CD4-positive, alpha-beta T cell treated with Interleukin-4 for 4 hours (primary cell): ENCODE measurements around the gene CAMSAP3.
A peak's percentile ranks its signal among the peaks of the same experiment; 100 is the strongest.
"Not testable (repeated sequence)": the region's sequence is repeated elsewhere in the genome, so short reads cannot be mapped to it uniquely, and the experiment has no call there.

Source experiments
- DNase-seq: peaks from one replicate; pipeline ENCODE4 v3.0.0-alpha.2; 2020

CAMSAP3 gene

GRCh38 chr19:7636691-7637373, 41.2 kb downstream of the CAMSAP3 start, which contains the start of gene STXBP2:
Gene STXBP2, plus strand, starts transcription at chr19:7637110. Its CDS starts 40 bp downstream, at chr19:7637150.
- DNase-seq: peak; percentile 89

DNA sequence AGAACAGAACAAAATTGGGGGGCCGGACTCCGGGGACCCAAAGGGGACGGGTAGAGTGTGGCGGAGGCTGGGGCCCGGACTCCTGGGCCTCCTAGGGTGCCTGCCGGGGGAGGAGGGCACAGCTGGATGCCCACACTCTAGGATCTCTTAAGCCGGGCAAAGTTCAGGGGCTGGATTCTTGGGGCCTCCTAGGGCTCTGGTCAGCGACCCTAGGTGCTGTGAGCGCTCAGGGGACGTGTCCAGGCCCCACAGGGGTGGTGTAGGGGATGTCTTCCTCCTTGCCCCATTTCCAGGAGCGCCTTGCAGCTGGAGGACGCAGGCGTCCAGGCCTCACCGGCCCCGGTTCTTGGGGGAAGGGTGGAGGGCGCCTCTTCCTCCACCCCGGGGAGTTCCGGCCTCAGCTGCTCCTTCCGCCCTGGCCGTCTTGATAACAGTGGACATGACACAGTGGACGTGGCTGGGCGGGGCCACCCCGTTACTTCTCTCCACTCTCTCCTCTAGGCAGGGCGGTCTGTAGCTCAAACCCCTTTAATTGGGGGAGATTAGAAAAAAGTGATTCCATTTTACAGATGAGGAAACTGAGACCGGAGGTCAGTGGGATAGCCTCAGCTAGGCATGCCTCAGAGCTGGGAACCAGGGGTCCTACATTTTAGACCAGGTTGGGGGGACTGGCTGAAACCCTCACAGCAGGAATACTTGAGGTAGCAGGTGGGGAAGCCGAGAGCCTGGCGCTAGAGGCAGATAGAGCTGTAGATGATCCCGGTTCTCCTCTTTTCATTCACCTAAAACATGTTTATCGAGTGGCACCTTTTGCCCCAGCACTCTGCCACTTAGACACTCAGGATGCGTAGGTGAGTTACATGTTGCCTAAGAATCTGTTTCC, 42.0 kb downstream of the CAMSAP3 start:
- no peak for DNase-seq

GRCh38 chr19:7638802-7639465, 43.3 kb downstream of the CAMSAP3 start:
- DNase-seq: no peak

GRCh38 chr19:7639863-7640348, 44.2 kb downstream of the CAMSAP3 start:
- no peak for DNase-seq

DNA sequence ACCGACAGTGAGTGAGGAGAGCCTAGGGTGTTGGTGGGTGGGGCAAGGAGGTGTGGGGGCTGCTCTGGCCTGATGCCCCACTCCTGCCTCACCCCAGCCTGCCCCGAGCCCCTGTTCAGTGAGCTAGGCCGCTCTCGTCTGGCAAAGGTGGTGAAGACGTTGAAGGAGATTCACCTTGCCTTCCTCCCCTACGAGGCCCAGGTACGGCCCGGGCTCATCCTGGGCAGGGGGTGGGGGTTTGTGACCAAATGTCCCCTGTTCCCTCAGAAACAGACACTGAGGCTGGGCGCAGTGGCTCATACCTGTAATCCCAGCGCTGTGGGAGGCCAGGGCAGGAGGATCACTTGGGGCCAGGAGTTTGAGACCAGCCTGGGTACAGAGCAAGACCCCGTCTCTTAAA, 45.1 kb downstream of the CAMSAP3 start:
- DNase-seq: no peak

DNA sequence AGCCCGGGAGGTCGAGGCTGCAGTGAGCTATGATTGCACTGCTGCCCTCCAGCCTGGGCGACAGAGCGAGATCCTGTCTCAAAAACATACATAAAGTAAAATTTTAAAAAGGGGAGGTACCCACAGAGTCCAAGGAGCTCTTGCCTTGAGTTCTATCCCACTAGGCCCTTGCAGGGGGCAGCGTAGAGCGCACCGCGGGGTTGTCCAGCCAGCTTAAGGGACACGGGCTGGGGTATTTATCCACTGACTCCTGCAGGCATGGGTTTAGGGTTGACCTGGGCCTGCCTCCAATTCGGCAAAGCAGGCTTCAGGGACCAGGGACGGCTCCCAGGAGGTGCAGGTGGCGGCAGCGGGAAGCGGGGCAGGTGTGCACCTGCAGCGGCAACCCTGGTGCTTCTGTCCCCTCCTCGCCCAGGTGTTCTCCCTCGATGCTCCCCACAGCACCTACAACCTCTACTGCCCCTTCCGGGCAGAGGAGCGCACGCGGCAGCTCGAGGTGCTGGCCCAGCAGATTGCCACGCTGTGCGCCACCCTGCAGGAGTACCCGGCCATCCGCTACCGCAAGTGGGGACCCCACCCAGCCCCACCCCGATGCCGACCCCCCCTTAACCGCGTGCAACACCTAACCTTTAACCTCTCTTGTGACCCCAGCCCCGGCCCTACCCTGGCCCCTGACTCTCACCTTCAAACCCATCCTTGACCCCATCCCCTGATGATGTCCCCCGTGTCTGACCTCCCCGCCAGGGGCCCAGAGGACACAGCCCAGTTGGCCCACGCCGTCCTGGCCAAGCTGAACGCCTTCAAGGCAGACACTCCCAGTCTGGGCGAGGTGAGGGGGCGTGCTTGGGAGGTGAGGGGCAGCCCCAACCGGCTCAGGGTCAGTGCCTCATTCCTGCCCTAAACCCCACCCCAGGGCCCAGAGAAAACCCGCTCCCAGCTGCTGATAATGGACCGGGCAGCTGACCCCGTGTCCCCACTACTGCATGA, 45.9 kb downstream of the CAMSAP3 start:
- no peak for DNase-seq

DNA sequence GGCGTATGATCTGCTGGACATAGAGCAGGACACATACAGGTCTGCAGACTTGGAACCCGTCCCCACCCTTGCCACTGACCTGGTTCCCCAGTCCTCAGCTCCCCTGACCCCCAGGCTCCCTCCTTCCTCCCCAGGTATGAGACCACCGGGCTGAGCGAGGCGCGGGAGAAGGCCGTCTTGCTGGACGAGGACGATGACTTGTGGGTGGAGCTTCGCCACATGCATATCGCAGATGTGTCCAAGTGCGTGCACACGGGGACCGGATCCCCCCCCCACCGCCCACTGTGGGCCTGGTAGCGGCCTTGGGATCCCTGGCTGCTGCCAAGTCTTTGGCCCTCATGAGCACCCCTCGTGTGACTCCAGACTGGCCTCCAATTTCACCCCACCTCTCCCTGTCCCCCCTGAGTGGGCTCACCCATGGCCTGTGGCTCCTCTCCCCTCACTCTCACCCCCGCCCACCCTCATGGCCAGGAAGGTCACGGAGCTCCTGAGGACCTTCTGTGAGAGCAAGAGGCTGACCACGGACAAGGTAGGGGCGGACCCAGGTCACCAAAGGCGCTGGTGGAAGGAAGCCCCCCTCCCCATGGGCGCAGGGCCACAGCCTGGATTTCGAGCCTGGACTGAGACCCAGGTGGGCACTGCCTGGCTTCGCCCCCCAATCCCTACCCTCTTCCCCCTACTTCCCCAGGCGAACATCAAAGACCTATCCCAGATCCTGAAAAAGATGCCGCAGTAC, 46.8 kb downstream of the CAMSAP3 start:
- DNase-seq: no peak

GRCh38 chr19:7643031-7643415, 47.4 kb downstream of the CAMSAP3 start:
- DNase-seq: no peak

DNA sequence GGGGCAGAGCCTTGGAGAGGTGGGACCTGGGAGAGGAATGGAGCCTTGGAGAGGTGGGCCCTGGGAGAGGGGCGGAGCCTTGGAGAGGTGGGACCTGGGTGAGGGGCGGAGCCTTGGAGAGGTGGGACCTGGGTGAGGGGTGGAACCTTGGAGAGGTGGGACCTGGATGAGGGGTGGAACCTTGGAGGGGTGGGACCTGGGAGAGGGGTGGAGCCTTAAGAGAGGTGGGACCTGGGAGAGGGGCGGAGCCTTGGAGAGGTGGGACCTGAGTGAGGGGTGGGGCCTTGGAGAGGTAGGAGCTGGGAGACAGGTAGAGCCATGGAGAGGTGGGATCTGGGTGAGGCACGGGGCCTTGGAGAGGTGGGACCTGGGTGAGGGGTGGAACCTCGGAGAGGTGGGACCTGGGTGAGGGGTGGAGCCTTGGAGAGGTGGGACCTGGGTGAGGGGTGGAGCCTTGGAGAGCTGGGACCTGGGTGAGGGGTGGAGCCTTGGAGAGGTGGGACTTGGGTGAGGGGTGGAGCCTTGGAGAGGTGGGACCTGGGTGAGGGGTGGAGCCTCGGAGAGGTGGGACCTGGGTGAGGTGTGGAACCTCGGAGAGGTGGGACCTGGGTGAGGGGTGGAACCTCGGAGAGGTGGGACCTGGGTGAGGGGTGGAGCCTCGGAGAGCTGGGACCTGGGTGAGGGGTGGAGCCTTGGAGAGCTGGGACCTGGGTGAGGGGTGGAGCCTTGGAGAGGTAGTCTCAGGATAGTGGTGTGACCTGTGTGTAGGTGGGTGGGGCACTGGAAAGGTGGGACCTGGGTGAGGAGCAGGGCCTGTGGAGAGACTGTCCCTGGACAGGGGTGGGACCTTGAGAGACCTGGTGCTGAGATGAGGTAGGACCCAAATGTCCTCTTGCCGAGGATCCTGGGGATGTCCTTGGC, 48.2 kb downstream of the CAMSAP3 start:
- not testable (repeated sequence) for DNase-seq

GRCh38 chr19:7644550-7644877, 48.9 kb downstream of the CAMSAP3 start:
- no peak for DNase-seq

- DNase-seq: no peak
Observed at GRCh38 chr19:7645163-7645562, 49.5 kb downstream of the CAMSAP3 start.

- DNase-seq: no peak
Observed at GRCh38 chr19:7645656-7646425, 50.2 kb downstream of the CAMSAP3 start.

DNA sequence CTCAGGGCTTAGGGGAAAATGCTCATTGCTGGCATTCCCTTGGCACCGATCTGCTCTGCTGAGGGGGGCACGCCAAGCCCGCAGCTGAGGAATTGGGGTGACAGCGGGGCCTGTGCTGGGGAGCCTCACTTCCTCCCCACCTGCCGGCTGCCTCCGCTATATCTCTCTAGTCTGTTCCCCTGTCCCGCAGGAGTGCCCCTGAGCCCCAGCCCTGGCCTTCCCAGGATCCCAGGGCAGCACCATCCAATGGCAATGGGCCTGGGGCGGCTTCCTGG, 50.7 kb downstream of the CAMSAP3 start:
- no peak for DNase-seq

- no peak for DNase-seq
Observed at GRCh38 chr19:7647156-7647555, 51.5 kb downstream of the CAMSAP3 start.

- no peak for DNase-seq
Observed at GRCh38 chr19:7648265-7649014, 52.8 kb downstream of the CAMSAP3 start.

DNA sequence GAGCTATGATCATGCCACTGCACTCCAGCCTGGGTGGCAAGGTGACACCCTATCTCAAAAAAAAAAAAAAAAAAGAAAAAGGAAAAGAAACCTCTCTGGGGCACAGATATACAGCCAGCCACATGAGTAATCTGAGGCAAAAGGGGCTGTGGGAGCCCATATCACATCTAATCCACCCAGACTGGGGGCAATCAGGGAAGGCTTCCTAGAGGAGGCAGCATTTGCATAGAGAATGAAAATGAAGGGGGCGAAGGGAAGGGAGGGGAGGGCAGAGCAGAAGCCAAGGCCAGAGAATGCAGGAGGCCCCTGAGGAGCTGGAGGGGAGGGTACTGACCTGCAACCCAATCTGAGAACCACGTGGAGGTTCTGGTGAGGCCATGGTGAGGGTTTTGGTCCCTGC, 54.5 kb downstream of the CAMSAP3 start:
- no peak for DNase-seq

DNA sequence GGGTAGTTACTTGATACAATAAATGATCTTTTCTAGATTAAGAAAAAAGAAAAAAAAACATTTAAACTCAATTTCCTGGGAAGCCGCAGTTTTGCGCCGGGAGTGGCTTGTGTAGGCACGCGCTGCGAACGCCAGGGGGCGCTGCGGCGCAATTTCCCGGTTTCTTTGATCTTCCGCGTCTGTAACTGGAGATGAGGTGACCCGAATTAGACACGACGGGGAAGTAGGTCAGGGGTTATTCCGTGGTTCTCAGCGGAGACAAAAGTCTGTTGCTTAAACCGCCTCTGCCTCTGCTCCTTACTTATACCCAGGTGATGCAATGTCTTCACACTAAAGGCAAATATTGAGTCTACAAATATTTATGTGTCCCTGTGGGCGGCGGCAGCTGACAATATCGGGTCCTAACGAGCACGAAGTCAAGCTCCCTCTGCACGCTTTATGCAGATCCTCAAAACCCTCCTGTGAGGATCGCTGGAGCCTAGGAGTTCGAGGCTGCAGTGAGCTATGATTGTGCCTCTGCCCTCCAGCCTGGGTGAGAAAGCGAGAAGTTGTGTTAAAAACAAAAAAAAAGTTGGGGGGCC, 56.5 kb downstream of the CAMSAP3 start:
- peak; percentile 87 for DNase-seq

DNA sequence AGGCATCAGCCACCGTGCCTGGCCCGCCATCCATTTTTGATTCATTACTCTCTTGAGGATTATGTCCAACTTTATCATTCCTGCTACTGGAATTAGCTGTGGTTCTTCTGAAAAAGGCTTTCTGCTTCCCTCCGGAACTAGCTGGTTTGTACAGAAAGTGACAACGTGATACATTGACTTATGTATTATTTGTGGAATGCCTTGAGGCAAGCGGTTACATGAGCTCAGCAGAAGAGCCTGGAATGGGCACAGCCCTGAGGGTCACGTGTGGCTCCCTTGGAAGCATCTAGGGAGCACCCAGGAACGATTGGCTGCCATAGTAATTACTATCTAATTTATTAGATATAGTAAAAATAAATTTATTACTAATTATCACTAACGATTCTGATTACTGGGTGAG, 58.7 kb downstream of the CAMSAP3 start:
- DNase-seq: no peak

DNA sequence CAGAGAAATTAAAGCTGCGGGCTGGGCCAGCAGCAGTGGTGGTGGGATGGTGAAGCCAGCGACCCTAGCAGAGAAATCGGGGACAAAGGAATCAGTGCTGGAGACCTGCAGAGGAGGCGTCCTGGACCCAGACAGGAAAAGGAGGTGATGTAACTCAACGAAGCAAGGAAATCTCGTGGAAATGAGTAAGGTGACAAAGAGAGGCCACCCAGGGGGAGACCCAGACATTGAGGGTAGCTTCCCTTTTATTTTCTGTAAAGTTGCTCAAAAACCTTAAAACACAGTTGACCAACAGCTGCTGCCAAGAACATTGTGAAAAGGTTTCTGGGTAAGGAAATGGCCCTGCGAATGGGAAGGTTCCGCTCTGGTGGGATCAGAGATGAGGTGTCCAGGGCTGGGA, 59.9 kb downstream of the CAMSAP3 start:
- no peak for DNase-seq
